MV-4-11 (cell line): ENCODE measurements around the gene GRIA1.

Experiments used
- DNase-seq: peaks from one replicate; lab custom pipeline; 2025; lab: John Stamatoyannopoulos, UW

GRIA1 gene

DNA sequence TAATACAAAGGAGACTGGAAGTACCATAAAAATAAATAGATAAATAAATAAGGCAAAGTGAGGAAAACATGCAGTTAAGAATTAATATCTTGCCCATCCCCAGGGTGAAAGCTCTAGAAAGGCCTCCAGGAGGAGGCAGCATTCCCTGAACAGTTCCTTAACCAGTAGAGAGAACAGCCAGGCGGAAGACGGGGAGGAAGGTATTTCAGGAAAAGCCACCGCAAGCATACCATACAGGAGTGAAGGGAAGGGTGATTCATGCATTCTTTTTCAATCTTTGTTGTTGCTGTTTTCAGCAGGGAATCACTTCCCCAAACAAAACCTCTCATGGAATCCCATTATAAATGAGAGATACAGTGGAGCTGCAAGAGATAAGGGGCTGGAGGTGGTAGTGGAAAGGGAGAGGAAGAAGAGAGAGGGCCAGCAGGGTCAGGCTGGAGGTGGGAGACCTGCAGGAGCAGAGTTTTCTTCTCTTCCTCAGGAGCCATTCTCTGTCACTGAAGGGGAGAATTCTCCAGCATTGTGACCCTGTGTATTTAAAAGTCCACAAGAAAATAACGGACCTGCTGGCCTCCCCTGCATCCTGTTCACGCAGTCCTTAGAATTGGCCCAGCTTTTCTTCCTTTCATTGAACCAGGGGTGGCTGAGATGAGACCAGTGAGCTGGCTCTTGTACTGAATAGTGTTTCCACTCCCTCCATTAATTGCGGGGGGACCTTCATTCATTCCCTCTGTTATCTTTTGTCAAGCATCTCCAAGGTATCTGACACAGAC lies 292.3 kb downstream of the GRIA1 start:
- no peak for DNase-seq

DNA sequence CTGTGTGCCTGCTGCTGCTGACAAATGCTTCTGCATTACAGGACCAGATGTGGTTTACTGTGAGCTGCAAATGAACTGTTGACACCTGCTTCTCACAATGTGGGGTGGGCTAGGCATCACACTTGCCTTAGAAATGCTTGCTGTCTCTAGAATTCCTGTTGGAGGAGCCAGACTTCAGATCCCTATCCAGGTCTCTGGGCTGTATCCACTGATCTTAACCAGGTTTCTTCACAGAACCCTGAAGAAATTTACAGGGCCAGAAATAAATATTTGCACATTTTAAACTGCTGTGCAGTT lies 292.8 kb downstream of the GRIA1 start:
- no peak for DNase-seq

DNA sequence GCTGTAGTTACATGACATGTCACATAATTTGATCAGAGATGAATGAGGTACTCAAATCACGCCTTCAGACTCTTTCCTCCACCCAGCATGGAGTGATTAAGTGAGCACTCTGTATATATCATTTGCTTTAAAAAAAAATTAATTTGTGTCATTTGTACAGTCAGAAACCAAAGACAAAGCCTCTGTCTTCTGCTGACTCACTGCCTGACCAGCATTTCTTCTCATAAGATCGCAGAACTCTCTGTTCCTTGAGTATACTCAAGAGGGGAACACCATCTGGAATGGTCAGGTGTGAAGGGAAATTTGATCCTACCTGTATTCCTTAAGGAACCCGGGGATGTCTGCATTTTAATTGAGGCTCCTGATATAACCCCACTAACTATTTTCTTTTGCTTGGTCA lies 293.8 kb downstream of the GRIA1 start:
- no peak for DNase-seq

DNA sequence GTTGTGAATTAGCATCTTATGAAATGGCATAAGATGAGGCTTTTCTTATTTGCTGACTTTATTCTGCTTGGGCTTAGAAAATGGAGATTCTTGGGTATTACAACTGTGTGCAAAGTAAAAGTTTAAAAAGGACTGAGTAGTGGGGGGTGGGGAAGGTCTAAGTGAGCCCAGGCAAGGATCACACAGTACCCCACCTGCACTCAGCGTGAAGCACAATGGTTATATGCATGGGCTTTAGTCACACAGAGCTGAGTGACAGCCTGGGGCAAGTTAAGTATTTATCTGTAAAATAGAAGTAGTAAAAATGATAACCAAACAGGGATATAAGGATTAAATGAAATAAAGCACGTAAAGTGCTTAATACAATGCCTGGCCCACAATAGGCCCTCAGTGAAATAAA lies 300.9 kb downstream of the GRIA1 start:
- DNase-seq = no peak

DNA sequence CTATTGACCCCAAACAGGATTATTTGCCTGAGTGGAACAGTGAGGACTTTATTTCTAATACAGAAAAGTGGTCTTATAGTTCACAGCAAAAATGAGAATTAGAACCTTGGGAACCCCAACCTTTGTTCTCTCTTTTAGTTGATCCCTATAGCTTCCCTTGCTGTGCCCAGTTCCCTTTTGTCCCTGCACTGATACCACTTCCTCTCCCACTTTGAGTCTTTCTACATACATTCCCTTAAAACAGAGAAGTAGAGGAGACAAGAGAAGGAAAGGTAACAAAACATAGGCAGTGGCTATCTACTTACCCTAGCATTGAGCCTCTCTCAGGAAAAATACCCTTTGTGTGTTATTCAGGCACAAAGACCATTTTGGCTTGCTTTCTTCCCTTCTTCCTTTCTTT lies 301.8 kb downstream of the GRIA1 start:
- peak; percentile 77 for DNase-seq

DNA sequence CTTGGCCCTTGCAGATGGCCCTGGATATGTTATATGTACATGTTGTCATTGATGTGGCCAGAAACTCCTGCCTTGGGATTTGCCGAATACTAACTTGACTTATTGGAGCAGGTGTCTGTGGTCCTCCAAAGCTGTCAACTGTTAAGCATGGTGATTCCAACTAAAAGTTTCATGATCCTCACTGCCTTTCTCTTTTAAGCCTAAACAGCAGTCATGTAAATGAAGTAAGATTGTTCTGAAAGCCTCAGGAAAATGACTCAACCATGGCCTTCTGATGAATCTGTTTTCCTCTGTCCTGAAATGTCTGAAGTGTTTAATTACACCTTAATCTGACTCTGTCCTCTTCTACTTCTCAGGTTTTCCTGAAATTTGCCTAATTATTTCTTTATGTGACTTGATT lies 303.2 kb downstream of the GRIA1 start:
- no peak for DNase-seq

DNA sequence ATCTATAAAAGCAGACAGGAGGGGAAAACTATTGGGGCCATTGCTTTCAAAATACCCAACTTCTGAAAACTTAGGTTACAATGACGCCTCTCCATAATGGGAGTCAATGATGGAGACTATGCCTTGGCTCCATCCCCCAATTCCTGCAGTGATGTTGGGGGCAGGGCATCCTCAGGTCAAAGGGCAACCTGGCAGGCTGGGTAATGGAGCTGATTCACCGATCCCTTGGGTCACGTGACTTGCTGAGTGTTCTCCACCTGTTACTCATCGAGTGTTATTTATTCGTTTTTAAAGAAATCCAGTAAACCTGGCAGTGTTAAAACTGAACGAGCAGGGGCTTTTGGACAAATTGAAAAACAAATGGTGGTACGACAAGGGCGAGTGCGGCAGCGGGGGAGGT lies 303.9 kb downstream of the GRIA1 start:
- no peak for DNase-seq

DNA sequence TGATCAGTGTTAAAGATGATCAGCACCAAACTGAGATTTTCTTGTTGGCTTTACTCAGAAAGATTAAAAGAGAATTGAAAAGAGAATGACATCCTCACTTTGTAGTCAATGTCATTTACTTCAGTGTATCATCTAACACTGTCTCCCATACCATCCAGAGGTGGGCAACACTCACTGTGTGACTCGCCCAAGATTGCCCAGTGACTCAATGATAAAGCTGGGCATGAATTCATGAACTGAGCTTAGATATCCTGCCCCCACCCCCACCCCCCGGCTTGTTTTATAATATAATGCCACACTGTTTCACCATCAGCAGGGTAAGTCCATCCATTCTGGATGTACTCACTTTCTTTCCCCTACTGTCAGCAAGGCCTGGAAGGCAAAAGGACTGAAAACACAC lies 306.1 kb downstream of the GRIA1 start:
- DNase-seq = no peak

DNA sequence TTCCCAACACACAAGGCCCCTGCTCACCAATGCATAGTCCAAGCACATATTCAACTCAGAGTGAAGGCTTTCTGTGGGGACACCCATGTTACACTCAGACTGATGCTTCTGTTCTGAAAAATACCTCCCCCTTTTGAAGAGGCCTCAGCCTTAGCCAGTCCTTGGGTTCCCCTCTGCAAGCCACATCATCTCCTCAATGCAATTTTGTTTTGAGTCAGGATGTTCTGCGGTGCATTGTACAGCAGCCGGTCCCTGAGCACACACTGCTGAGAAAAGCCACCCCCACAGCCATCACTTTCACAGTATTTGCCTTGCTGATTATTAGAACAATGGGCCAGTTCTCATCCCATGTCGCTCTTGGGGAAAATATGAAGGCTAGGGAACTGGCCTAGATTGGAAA lies 307.0 kb downstream of the GRIA1 start:
- no peak for DNase-seq

DNA sequence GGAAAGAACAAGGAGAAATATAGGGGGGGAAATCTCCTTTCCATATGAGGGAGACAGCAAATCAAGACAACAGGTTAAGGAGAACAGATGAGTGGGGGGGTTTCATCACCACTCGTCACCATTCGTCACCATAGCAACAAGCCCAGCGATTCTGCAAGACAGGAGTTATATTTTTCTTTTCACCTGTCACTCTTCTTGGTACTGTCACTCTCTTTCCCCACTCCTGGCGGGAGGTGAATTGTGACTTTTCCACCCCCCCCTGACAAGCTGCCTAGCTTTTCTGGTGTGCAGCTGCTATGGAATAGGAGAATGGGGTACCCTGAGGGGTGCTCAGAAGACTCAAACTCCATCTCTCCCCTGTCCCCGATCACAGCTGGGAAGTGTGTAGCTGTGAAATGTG lies 308.4 kb downstream of the GRIA1 start:
- DNase-seq = no peak

DNA sequence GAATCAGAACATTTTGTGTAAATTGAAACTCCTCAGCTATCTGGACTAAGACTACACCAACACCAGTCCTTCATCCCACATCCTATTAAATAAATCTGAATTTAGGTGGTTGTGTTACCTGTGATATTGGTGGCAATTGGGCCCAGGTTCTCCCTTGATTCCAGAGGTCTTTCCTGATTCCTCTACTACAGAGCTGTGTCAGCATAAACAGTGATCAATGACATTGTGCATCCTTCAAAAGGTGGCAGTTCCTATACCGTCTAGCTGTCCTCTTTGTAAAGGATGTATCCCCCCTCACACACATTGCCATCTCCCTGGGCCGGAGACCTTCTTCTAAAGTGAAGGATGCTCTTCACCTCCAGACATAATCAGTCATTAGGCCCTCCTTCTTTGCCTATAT lies 309.0 kb downstream of the GRIA1 start:
- no peak for DNase-seq

DNA sequence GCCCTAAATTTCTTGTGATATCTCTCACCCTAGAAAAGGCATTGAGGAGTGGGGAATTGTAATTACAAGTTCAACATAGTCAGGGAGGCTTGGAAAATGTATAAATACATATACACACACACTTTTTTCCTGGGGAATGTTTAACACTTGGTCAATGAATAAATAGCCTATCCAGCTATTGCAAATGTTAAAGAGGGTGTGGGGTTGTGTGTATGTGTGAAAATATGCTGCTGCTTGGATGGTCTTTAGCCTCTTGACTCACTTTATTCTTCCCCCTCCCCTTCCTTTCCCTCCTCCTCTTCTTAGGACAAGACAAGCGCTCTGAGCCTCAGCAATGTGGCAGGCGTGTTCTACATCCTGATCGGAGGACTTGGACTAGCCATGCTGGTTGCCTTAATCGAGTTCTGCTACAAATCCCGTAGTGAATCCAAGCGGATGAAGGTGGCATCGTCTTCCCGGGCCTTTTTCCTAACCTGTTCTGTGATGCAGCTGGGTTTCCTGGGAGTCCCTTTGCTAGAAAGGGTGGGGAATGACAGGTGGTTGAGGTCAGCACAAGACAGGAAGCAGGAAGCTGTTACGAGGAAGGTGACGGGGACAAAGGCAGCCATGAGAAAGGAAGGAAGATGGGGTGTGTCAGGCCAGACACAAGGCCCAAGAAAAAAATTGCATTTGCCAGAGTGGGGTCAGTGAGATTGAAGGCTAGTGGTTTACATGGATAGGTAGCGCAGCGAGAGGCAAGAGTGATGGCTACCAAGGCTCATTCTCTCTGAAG lies 311.8 kb downstream of the GRIA1 start:
- no peak for DNase-seq

DNA sequence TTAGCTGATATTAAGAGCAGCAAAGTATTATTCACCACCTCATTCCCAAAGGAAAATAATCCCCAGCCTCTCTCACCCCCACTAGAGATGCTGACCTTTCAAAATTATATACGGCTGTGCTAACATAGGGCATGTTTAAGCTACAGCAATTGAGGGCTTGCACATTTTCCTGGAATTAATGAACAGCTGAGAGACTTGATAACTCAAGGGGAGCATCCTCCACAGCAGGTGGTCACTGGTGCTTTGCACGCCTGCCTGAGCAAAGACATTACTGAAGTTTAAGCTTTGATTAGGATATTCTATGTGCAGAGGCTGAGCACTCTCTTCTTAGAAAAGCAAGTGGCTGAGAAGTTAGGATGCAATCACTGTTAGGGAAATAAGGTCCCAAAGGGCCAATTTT lies 317.3 kb downstream of the GRIA1 start:
- no peak for DNase-seq

DNA sequence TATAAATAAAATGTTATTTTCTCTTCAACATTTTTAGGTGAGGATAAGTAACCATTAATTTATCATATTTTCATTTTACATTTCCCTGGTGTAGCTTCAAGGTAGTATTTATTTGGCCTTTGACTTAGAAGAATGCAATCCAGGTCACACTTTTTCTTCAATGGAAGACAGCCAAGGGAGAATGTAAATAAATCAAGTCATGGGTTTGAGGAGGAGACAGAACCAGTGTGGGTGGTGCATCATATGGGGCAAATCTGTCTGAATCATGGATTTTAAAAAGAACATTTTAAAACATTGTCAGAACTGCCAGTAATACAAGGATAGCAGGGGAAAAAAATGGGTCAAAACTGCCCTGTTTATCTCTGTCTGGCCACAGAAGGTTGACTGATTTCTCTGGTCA lies 318.7 kb downstream of the GRIA1 start:
- no peak for DNase-seq

DNA sequence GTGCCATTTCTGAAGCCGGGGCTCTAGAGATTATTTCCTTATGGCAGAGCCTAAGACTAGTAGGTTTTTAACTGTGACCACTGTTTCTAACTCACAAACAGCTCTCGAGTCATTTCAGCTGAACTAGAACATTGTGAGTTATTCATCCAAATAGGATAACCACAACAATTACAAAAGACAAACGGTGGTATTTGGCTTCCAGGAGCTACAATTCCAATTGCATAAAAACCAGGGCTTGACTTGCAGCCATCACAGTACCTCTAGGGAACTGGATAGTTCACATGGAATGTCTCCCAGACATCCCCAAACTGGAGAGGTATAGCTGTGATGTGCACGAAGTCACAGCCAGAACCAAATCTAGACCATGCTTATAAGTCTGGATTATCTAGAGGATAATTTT lies 323.4 kb downstream of the GRIA1 start:
- no peak for DNase-seq

DNA sequence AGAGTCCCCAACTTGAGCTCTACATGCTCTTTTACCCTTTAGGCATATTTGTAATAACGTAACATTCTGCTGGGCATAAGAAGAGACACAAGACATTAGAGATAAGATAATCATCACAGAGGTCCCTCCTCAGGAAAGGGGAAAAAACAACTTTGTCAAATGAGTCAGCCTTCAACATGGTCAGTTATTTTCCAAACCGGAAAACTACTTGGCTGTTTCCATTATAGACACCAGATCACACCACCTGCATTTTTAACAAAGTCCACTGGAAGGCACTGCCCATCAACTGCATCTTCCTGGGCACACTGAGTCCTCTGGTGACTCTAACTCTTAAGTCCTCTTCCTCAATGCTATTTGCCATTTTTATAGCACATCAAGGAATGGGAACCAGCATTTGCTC lies 326.4 kb downstream of the GRIA1 start:
- no peak for DNase-seq

DNA sequence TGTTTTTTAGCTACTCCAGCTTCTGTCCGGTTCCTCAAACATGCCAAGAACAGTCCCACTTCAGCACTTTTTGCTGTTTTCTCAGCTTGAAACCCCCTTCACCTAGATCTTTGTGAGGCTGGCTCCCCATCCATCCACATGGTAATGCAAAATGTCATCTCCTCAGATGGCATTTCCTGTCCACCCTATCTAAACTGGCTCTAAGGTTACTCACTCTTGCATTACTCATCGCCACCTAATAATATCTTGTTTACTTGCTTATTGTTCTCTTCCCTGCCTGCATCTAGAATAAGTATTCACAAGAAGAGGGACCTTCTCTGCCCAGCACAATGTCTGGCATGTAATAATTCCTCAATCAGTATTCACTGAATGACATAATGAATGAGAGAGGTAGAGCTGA lies 328.2 kb downstream of the GRIA1 start:
- DNase-seq = no peak

DNA sequence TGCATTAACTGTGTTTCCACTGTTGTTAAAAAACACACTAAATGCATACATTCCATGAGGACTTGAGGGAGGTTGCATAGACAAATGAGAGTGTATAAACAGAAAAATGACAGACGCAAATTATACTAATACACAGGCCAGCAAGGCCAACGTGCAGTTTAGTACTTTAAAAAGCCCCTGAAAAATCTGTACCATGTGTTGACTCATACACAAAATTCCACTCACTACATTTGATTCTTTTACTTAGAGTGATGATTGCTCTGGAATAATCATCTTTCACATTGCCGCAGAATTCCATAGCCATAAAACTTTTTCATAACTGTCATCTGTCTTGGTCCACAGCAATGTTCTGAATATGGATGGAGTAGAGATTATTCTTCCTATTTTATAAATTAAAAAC lies 332.6 kb downstream of the GRIA1 start:
- DNase-seq = no peak

DNA sequence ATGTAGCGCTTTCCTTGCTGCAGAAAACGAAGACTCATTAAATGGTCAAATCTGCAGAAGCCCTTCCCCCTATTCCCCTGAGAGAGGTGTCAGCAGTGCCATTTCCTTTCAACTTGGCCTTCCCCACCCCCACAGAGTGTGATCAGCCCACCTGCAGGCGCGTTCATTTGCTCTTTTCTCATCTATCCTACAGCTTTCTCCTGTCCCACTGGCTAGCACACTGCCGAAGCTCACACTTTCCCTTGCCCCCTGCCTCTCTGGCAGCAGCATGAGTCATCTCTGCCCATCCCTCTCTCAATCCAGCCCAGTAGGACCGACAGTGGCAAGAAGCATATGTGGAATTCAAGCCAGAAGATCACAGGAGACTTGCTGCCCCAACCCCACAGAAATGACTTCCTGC lies 334.4 kb downstream of the GRIA1 start:
- DNase-seq = no peak

DNA sequence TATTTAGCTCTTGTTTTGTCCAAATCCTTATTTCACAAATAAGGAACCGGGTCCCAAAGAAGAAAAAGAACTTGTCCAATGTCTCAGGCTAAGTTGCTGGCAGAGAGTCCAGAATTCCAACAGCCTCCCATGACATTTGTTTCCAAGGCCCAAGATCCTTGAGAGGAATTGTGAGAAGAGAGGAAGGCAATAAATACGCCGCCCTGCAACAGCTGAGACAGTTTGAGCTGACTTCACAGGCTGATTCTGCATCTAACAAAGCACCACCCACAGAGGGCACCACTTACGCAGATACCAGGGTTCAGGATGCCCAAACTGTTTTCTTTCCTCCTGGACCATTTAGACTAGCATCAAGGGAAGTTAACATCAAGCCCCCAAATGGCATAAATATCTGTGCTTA lies 336.9 kb downstream of the GRIA1 start:
- DNase-seq = no peak

DNA sequence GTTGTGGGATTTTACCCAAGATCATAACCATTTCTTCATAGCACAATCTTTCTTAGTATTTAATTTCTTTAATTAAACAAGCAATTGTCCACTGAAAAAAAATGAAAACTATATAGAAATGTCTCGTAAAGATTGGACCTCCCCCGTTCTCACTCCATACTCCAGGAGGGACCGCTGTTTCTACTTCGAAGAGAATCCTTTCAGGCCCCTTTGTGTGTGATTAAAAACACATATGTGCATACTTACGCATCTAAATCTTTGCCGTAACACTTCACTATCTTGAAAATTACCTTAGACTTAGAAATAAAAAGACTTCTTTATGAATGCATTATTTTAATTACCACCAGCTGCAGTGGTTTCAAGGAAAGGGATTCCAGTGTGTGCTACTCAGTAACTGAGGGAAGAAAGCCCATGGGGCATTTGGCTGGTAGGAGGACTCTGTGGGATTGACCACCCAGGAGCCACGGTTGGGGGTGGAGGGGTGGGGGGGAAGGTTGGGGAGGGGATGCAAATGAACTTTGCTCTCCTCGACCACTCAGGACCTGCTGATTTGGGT lies 339.1 kb downstream of the GRIA1 start:
- no peak for DNase-seq

DNA sequence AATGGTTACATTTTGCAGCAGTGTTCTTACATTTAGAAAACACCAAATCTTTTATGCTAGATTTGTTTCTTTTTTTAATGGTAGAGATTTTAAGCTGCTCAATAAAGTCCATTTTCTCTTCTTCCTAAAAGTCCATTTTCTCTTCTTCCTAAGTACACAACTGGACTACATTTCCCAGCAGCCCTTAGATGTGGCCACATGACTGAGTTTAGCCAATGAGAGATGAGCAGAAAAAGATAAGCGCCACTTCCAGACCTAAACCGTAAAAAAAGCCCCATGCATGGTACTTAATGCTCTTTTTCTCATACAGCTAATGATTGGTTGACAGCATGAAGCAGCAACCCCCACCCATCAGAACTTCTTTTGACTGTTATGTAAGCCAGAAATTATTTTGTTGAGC lies 341.5 kb downstream of the GRIA1 start:
- DNase-seq = no peak

DNA sequence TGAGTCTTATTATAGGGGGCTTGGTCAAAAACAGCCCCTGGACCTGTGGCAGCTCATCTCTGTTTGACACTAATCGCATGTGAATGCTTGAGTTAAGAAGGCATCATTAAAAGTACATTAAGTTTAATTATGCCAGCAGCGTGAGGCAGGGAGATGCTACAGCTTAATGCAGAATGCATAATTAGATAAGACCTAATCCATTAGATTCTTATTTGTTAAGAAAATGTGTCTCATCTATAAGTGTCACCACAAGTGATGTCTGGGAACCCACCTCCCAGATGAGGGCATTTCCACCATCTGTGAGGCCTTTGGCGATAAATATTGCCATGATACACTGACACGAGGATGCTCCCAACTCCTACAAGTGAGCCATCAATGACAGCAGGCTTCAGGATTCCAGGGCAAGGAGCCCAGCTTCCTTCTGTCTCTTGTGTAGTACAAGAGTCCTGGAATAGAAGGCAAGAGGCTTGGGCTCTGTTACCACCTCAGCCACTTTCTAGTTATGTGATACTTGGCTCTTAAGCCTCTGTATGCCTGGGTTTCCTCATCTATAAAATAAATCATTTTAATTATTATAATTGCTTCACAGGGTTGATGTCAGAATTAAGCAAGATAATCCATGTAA lies 345.5 kb downstream of the GRIA1 start:
- DNase-seq = no peak
